Tibial nerve (tissue), 4 donors: ENCODE data around the gene STRA8.

Source experiments
- CTCF ChIP-seq, 5 experiments: fragments of 200-600 bp in 3 of 5; fragments of 450-650 bp in 2 of 5; sonication (generic) in 3 of 5; IDR thresholded peaks; one replicate each; pipeline ENCODE4 v1.5.1; 2016 to 2019; ENCODE audit warnings: antibody characterized with exemption in 5 of 5, mild to moderate bottlenecking in 3 of 5, moderate library complexity in 2 of 5
- EP300 ChIP-seq, 2 donors: sonication (generic); formaldehyde crosslinking; IDR thresholded peaks; one replicate each; pipeline ENCODE4 v1.6.1; 2017; ENCODE audit warnings: antibody characterized with exemption in 2 of 2, mild to moderate bottlenecking in 1 of 2
- POLR2A ChIP-seq, 2 donors: fragments of 450-650 bp; IDR thresholded peaks; one replicate each; pipeline ENCODE4 v1.6.1; 2017; ENCODE audit warnings: antibody characterized with exemption in 2 of 2, mild to moderate bottlenecking in 2 of 2, moderate library complexity in 2 of 2

DNA sequence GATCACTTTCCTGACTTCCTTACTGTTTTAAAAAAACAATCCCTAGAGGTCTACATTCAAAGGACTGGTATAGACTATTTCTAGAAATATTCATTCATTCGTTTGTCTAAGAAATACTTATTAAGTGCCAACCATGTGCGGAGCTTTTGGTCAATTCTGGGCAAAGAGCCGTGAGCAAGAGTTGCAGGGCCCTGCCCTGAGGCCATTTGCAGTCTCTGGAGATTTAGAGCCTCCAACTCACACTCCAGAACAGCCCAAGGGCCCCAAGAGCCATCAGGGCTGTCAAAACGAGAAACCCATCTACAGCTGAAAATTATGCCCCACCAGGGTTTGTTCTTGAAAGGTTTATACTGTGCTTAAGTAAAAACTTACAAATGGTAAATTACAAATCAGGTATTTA lies 38.5 kb upstream of the STRA8 start:
- TF ChIP-seq POLR2A (IDR thresholded peaks at IDR 0.05) (no peak), CTCF (IDR thresholded peaks at IDR 0.05) (no peak), EP300 (IDR thresholded peaks at IDR 0.05) (no peak)
